Pancreas (tissue), 10 donors: ENCODE data around the gene OGFOD3. TPM values are rescaled to one million over a fixed set of nuclear protein-coding genes. Genes with fewer than 3 reads are reported as not detected.

Experiments used
- ATAC-seq, 4 donors: fragments of 200-7000 bp; cut with Tn5 transposase; one replicate each; pipeline versions ENCODE4 v1.8.0 to v1.9.1; 2020; ENCODE audit warnings: mild to moderate bottlenecking in 4 of 4, moderate library complexity in 4 of 4
- DNase-seq, 6 donors: peaks; one replicate each; pipeline ENCODE4 v3.0.0-alpha.2; 2020
- FAIRE-seq: peaks from 2 replicates; lab custom pipeline; 2012; peaks lifted over from hg19 to GRCh38; lab: Jason Lieb, UNC
- H3K27ac ChIP-seq, 4 donors: fragments of 200-600 bp; sonication (generic); 1 replicate in 3 of 4; 2 replicates in 1 of 4; pipeline versions ENCODE4 v1.5.0 to v1.8.0; 2020
- H3K27me3 ChIP-seq, 4 donors: fragments of 200-600 bp; one replicate each; pipeline ENCODE4 v1.8.0; 2021
- H3K36me3 ChIP-seq, 3 donors: fragments of 200-600 bp; sonication (generic) in 1 of 3; one replicate each; pipeline versions ENCODE4 v1.5.0 to v1.8.0; 2020 to 2021
- H3K4me1 ChIP-seq, 3 donors: fragments of 200-600 bp; one replicate each; pipeline ENCODE4 v1.8.0; 2021
- H3K4me3 ChIP-seq, 4 donors: fragments of 200-600 bp; sonication (generic) in 2 of 4; one replicate each; pipeline versions ENCODE4 v1.5.0 to v1.8.0; 2020 to 2021
- H3K9me3 ChIP-seq, 4 donors: fragments of 200-600 bp; one replicate each; pipeline ENCODE4 v1.8.0; 2021
- CTCF ChIP-seq, 4 donors: fragments of 200-600 bp; sonication (generic) in 3 of 4; IDR thresholded peaks; one replicate each; pipeline versions ENCODE4 v1.5.0 to v1.8.0; 2021; ENCODE audit warnings: antibody characterized with exemption in 4 of 4
- whole genome bisulfite sequencing, 2 donors: extraction: QIAGEN DNeasy Blood & Tissue Kit; methylation state at CpG; one replicate each; pipeline ENCODE4 v1.1.7; 2013; 5-methylcytosine and 5-hydroxymethylcytosine counted together
- intact Hi-C, 3 donors: fragments of 100-400 bp; cut with DNase I; formaldehyde crosslinking; loops; one replicate each; pipeline versions ENCODE4 v1.11.1 to v1.14.2; 2022
- polyA plus RNA-seq, 2 donors: library from polyadenylated mRNA; stranded (reverse); fragments of 200-250 nt; gene quantifications; one replicate each; pipeline ENCODE4 v1.2.3, GENCODE V29; 2013
- total RNA-seq, 6 donors: library from RNA; stranded (reverse); fragmentation: NEBNext Ultra II Directional in 4 of 6; extraction: Animal tissue kit (Norgen Biotek cat#: 25700) in 4 of 6; gene quantifications; one replicate each; pipeline versions ENCODE4 v1.2.1 to v1.2.4, GENCODE V29; 2021 to 2023
- donor health status: healthy with polysubstance abuse.
- donor health status: DM: no; HTN: no; CAD: no; lungs with moderate emphysema.
- donor health status: DM: no; HTN: no; CAD: no.
- donor health status: control.
- donor health status: control.
- donor health status: Bipolar disorder and iron deficiency.
- donor health status: DM: yes; HTN: yes; CAD: no.
- donor health status: DM: no; HTN: no; CAD: no.
- donor health status: DM: no; HTN: no; CAD: no.
- donor health status: DM: yes; HTN: yes; CAD: no.

OGFOD3 gene
- total and polyA plus RNA-seq, 8 donors = 17.8 to 28.0 (median 19.9) TPM

- Histone ChIP-seq H3K36me3 (no peaks in the 10 kb centered on the region), H3K27me3 (no peaks in the 10 kb centered on the region), H3K4me1 (peaks cover 0 to 4% (median 0%) of the 10 kb centered on the region in 3 donors), H3K27ac (no peak overlapping the region), H3K9me3 (no peaks in the 10 kb centered on the region), H3K4me3 (no peak overlapping the region)
- no peak for TF ChIP-seq CTCF (IDR thresholded peaks at IDR 0.05)
- ATAC-seq (peak in 1 of 4 donors; percentile 8), FAIRE-seq (no peak), DNase-seq (peak in 1 of 6 donors; percentile 49)
- intact Hi-C loops = no loop called here
- 78 to 79% methylated on average over 12 to 13 of the region's 13 CpGs for WGBS, 2 donors
Observed at GRCh38 chr17:82390860-82391435, 27.4 kb downstream of the OGFOD3 start.

DNA sequence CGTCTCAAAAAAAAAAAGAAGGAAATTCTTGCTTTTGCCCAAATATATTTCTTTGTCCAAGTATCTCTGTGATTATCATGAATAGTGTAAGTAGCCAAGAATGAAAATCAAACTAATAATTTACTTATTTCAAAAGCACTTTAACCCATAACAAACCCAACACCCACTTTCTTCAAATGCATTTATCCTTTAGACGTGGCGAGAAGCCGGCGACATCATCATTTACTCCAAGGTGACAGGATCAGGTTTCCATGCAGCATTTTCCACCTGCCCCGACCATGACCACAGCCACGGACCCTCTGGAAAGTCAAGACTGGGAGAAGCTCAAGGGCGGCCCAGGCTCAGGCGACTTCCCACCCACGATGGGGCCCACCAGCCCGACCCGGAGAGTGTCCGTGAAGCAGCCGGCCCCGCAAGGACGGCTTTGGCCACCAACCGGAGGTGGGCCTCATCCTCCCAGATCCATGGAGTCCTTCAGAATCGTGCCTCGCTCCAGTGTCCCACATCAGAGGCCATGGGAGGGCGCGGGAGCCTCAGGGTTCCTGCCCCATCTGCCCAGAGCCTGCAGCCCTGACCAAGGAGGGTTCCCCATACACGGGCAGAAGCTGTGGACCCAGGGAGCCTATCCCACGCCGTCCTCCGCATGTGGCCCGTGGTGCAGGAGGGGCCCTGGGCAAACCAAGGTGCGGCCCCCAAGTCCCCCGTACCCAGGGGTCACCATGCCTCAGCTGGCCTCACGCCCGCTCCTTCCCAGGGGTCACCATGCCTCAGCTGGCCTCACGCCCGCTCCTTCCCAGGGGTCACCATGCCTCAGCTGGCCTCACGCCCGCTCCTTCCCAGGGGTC lies 28.1 kb downstream of the OGFOD3 start:
- ATAC-seq = no peak

GRCh38 chr17:82389379-82389778 lies 29.0 kb downstream of the OGFOD3 start:
- Histone ChIP-seq H3K4me3 (no peak overlapping the region), H3K27ac (no peak overlapping the region), H3K27me3 (no peaks in the 10 kb centered on the region), H3K9me3 (no peaks in the 10 kb centered on the region), H3K4me1 (peaks cover 3 to 14% (median 6%) of the 10 kb centered on the region in 3 donors), H3K36me3 (no peaks in the 10 kb centered on the region)
- peak in 1 of 6 donors; percentile 19 for DNase-seq
- no peak for TF ChIP-seq CTCF (IDR thresholded peaks at IDR 0.05)
- no peak for ATAC-seq
- intact Hi-C loops = no loop called here
- 88 to 93% methylated on average over 10 of the region's 10 CpGs for WGBS, 2 donors
- FAIRE-seq = no peak

More for the DNA sequence above, 28.1 kb downstream of the OGFOD3 start:
- Histone ChIP-seq H3K9me3 (no peaks in the 10 kb centered on the region), H3K27me3 (no peaks in the 10 kb centered on the region), H3K27ac (no peak overlapping the region), H3K36me3 (no peaks in the 10 kb centered on the region), H3K4me1 (peaks cover under 1 to 5% (median 1%) of the 10 kb centered on the region in 3 donors), H3K4me3 (no peak overlapping the region)
- TF ChIP-seq CTCF (IDR thresholded peaks at IDR 0.05) = no peak
- FAIRE-seq (no peak), DNase-seq (peak in 1 of 6 donors; percentile 55)
- 93 to 94% methylated on average over 26 to 30 of the region's 34 CpGs for WGBS, 2 donors
- intact Hi-C loops = no loop called here

DNA sequence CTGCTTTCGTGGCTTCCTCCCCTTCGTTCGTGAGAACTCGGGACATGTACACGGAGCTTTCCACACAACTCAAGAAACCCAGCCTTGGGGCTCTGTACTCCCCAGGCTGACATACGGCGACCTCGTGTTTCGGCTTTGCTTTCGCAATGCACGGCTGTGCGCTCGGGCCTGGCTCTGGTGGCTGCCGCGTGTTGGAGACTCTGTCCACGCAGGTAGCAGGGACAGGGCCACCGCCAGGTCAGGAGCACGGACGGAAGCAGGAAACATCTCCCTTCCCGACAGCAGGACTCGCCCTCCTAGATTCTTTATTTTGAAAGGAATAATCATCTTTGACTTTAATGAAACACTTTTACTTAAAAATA lies 29.5 kb downstream of the OGFOD3 start:
- TF ChIP-seq CTCF (IDR thresholded peaks at IDR 0.05) = no peak
- no peak for ATAC-seq
- intact Hi-C loops = no loop called here
- Histone ChIP-seq H3K9me3 (no peaks in the 10 kb centered on the region), H3K4me1 (peaks cover 3 to 18% (median 10%) of the 10 kb centered on the region in 3 donors), H3K27me3 (no peaks in the 10 kb centered on the region), H3K36me3 (no peaks in the 10 kb centered on the region), H3K27ac (no peak overlapping the region), H3K4me3 (no peak overlapping the region)
- WGBS, 2 donors = 87 to 92% methylated on average over 21 of the region's 21 CpGs
- DNase-seq = peak in 1 of 6 donors; percentile 50
- no peak for FAIRE-seq
